Measurements from ENCODE around the gene PRM1. TPM values are rescaled to one million over a fixed set of nuclear protein-coding genes. Genes with fewer than 3 reads are reported as not detected.

The PRM1 gene
- not detected in 2 replicates for polyA plus RNA-seq (2013)

GRCh38 chr16:11280616-11281522 lies at the start of gene PRM1:
Gene PRM1 (minus strand): TSS chr16:11281330. CDS start chr16:11281238, 92 bp downstream.
- H3K9me3 ChIP-seq (ENCODE audit: insufficient read depth, low read depth, low read length) = no peaks in the 10 kb centered on the region
- no peaks in the 10 kb centered on the region for H3K36me3 ChIP-seq (ENCODE audit: control insufficient read depth in 1 of 2, insufficient read depth in 2 of 2, low read length in 2 of 2)
- H3K14ac ChIP-seq (ENCODE audit: low read length) = no peak within 1 kb of the TSS
- H3K4me3 ChIP-seq (ENCODE audit: low read depth, low read length) = no peak within 1 kb of the TSS
- no peaks in the 10 kb centered on the region for H3K79me2 ChIP-seq (ENCODE audit: control insufficient read depth, insufficient read depth, low read length, poor library complexity)
- no peak for DNase-seq
- H3K18ac ChIP-seq (ENCODE audit: low read length) = no peak within 1 kb of the TSS
- no peak within 1 kb of the TSS for H2BK12ac ChIP-seq (ENCODE audit: low read length)
- no peak within 1 kb of the TSS for H3K23ac ChIP-seq (ENCODE audit: low read length)
- H4K8ac ChIP-seq (ENCODE audit: low read depth, low read length) = no peak within 1 kb of the TSS
- no peaks in the 10 kb centered on the region for H3K4me1 ChIP-seq (ENCODE audit: control insufficient read depth in 1 of 2, insufficient read depth in 2 of 2, low read length in 2 of 2)
- no peak within 1 kb of the TSS for H2BK120ac ChIP-seq (ENCODE audit: insufficient read depth, low read length, poor library complexity)
- H3K27me3 ChIP-seq (ENCODE audit: insufficient read depth, low read length) = no peaks in the 10 kb centered on the region
- no peak within 1 kb of the TSS for H3K9ac ChIP-seq (ENCODE audit: low read length)
- no peak within 1 kb of the TSS for H3K4ac ChIP-seq (ENCODE audit: low read depth, low read length)
- H3K4me2 ChIP-seq (ENCODE audit: low read length) = no peak within 1 kb of the TSS
- H2AK5ac ChIP-seq (ENCODE audit: low read length) = no peak within 1 kb of the TSS
- H2AFZ ChIP-seq (ENCODE audit: insufficient read depth, low read length, poor library complexity) = no peak within 1 kb of the TSS
- H3K79me1 ChIP-seq (ENCODE audit: low read length) = no peaks in the 10 kb centered on the region
- H4K12ac ChIP-seq (ENCODE audit: low read depth, low read length) = no peak within 1 kb of the TSS
- no peak within 1 kb of the TSS for H3K27ac ChIP-seq (ENCODE audit: low read depth, low read length)
- H2BK5ac ChIP-seq (ENCODE audit: low read depth, low read length, poor library complexity) = no peak within 1 kb of the TSS
- no peak within 1 kb of the TSS for H4K91ac ChIP-seq (ENCODE audit: low read depth, low read length)
- WGBS (ENCODE audit: extremely low coverage, insufficient coverage, insufficient read length) = no CpG with 5 or more reads among the region's 25 CpGs

- Histone ChIP-seq H2BK120ac (ENCODE audit: insufficient read depth, low read length, poor library complexity) (peak overlapping the region; percentile 59), H2AFZ (ENCODE audit: insufficient read depth, low read length, poor library complexity) (no peak overlapping the region), H3K4me1 (ENCODE audit: control insufficient read depth in 1 of 2, insufficient read depth in 2 of 2, low read length in 2 of 2) (peaks cover 22 to 31% of the 10 kb centered on the region in 2 experiments), H4K8ac (ENCODE audit: low read depth, low read length) (no peak overlapping the region), H4K91ac (ENCODE audit: low read depth, low read length) (peak overlapping the region; percentile 13), H3K9ac (ENCODE audit: low read length) (no peak overlapping the region), H3K27me3 (ENCODE audit: insufficient read depth, low read length) (no peaks in the 10 kb centered on the region), H3K9me3 (ENCODE audit: insufficient read depth, low read depth, low read length) (no peaks in the 10 kb centered on the region), H4K12ac (ENCODE audit: low read depth, low read length) (no peak overlapping the region), H3K4ac (ENCODE audit: low read depth, low read length) (no peak overlapping the region), H3K18ac (ENCODE audit: low read length) (no peak overlapping the region), H3K23ac (ENCODE audit: low read length) (no peak overlapping the region), H2BK5ac (ENCODE audit: low read depth, low read length, poor library complexity) (no peak overlapping the region), H3K79me2 (ENCODE audit: control insufficient read depth, insufficient read depth, low read length, poor library complexity) (peaks cover 2% of the 10 kb centered on the region), H3K79me1 (ENCODE audit: low read length) (peaks cover 25% of the 10 kb centered on the region), H2AK5ac (ENCODE audit: low read length) (no peak overlapping the region), H3K27ac (ENCODE audit: low read depth, low read length) (peak overlapping the region; percentile 32), H3K4me2 (ENCODE audit: low read length) (no peak overlapping the region), H3K36me3 (ENCODE audit: control insufficient read depth in 1 of 2, insufficient read depth in 2 of 2, low read length in 2 of 2) (no peaks in the 10 kb centered on the region), H3K4me3 (ENCODE audit: low read depth, low read length) (no peak overlapping the region), H3K14ac (ENCODE audit: low read length) (no peak overlapping the region), H2BK12ac (ENCODE audit: low read length) (peak overlapping the region; percentile 72)
- WGBS (ENCODE audit: extremely low coverage, insufficient coverage, insufficient read length) = no CpG with 5 or more reads among the region's 5 CpGs
- DNase-seq = no peak
These were observed 49.6 kb upstream of the PRM1 start for GRCh38 chr16:11330526-11331237.

- Histone ChIP-seq H2BK120ac (ENCODE audit: insufficient read depth, low read length, poor library complexity) (no peak overlapping the region), H3K4me1 (ENCODE audit: control insufficient read depth in 1 of 2, insufficient read depth in 2 of 2, low read length in 2 of 2) (peaks cover 22 to 31% of the 10 kb centered on the region in 2 experiments), H2AFZ (ENCODE audit: insufficient read depth, low read length, poor library complexity) (no peak overlapping the region), H4K91ac (ENCODE audit: low read depth, low read length) (no peak overlapping the region), H3K18ac (ENCODE audit: low read length) (no peak overlapping the region), H3K27ac (ENCODE audit: low read depth, low read length) (peak overlapping the region; percentile 68), H3K4me3 (ENCODE audit: low read depth, low read length) (no peak overlapping the region), H4K12ac (ENCODE audit: low read depth, low read length) (no peak overlapping the region), H4K8ac (ENCODE audit: low read depth, low read length) (no peak overlapping the region), H2AK5ac (ENCODE audit: low read length) (no peak overlapping the region), H3K14ac (ENCODE audit: low read length) (no peak overlapping the region), H3K9me3 (ENCODE audit: insufficient read depth, low read depth, low read length) (no peaks in the 10 kb centered on the region), H3K36me3 (ENCODE audit: control insufficient read depth in 1 of 2, insufficient read depth in 2 of 2, low read length in 2 of 2) (no peaks in the 10 kb centered on the region), H3K4ac (ENCODE audit: low read depth, low read length) (no peak overlapping the region), H3K79me2 (ENCODE audit: control insufficient read depth, insufficient read depth, low read length, poor library complexity) (peaks cover 2% of the 10 kb centered on the region), H3K23ac (ENCODE audit: low read length) (no peak overlapping the region), H3K27me3 (ENCODE audit: insufficient read depth, low read length) (no peaks in the 10 kb centered on the region), H2BK12ac (ENCODE audit: low read length) (no peak overlapping the region), H3K79me1 (ENCODE audit: low read length) (peaks cover 25% of the 10 kb centered on the region), H3K9ac (ENCODE audit: low read length) (no peak overlapping the region), H3K4me2 (ENCODE audit: low read length) (no peak overlapping the region), H2BK5ac (ENCODE audit: low read depth, low read length, poor library complexity) (no peak overlapping the region)
- no peak for DNase-seq
- no CpG with 5 or more reads among the region's 3 CpGs for WGBS (ENCODE audit: extremely low coverage, insufficient coverage, insufficient read length)
These were observed 48.8 kb upstream of the PRM1 start for GRCh38 chr16:11329891-11330290.

- no CpG with 5 or more reads among the region's 6 CpGs for WGBS (ENCODE audit: extremely low coverage, insufficient coverage, insufficient read length)
- Histone ChIP-seq H3K79me2 (ENCODE audit: control insufficient read depth, insufficient read depth, low read length, poor library complexity) (peaks cover 2% of the 10 kb centered on the region), H4K12ac (ENCODE audit: low read depth, low read length) (no peak overlapping the region), H3K4me2 (ENCODE audit: low read length) (peak overlapping the region; percentile 71), H2BK12ac (ENCODE audit: low read length) (peak overlapping the region; percentile 82), H3K14ac (ENCODE audit: low read length) (peak overlapping the region; percentile 82), H3K4me1 (ENCODE audit: control insufficient read depth in 1 of 2, insufficient read depth in 2 of 2, low read length in 2 of 2) (peaks cover 22 to 31% of the 10 kb centered on the region in 2 experiments), H4K8ac (ENCODE audit: low read depth, low read length) (peak overlapping the region; percentile 75), H2BK120ac (ENCODE audit: insufficient read depth, low read length, poor library complexity) (peak overlapping the region; percentile 90), H3K9me3 (ENCODE audit: insufficient read depth, low read depth, low read length) (no peaks in the 10 kb centered on the region), H3K18ac (ENCODE audit: low read length) (peak overlapping the region; percentile 78), H3K27me3 (ENCODE audit: insufficient read depth, low read length) (no peaks in the 10 kb centered on the region), H2BK5ac (ENCODE audit: low read depth, low read length, poor library complexity) (peak overlapping the region; percentile 92), H3K79me1 (ENCODE audit: low read length) (peaks cover 25% of the 10 kb centered on the region), H3K4ac (ENCODE audit: low read depth, low read length) (peak overlapping the region; percentile 39), H4K91ac (ENCODE audit: low read depth, low read length) (peak overlapping the region; percentile 98), H2AFZ (ENCODE audit: insufficient read depth, low read length, poor library complexity) (no peak overlapping the region), H2AK5ac (ENCODE audit: low read length) (no peak overlapping the region), H3K23ac (ENCODE audit: low read length) (no peak overlapping the region), H3K27ac (ENCODE audit: low read depth, low read length) (peak overlapping the region; percentile 98), H3K4me3 (ENCODE audit: low read depth, low read length) (no peak overlapping the region), H3K36me3 (ENCODE audit: control insufficient read depth in 1 of 2, insufficient read depth in 2 of 2, low read length in 2 of 2) (no peaks in the 10 kb centered on the region), H3K9ac (ENCODE audit: low read length) (no peak overlapping the region)
- peak in 1 of 2 donors; percentile 20 for DNase-seq
These were observed 48.0 kb upstream of the PRM1 start for GRCh38 chr16:11329071-11329491.

Data from trophoblast cell (in vitro differentiated cells and primary cell).